COLO668 (cell line): Measurements from ENCODE around the gene CENPL.
"Not testable (repeated sequence)": the region's sequence is repeated elsewhere in the genome, so short reads cannot be mapped to it uniquely, and the experiment has no call there.

Experiments used
- DNase-seq: peaks from one replicate; lab custom pipeline; 2025; ENCODE audit not compliant: unreplicated experiment; lab: John Stamatoyannopoulos, UW

Gene CENPL

DNA sequence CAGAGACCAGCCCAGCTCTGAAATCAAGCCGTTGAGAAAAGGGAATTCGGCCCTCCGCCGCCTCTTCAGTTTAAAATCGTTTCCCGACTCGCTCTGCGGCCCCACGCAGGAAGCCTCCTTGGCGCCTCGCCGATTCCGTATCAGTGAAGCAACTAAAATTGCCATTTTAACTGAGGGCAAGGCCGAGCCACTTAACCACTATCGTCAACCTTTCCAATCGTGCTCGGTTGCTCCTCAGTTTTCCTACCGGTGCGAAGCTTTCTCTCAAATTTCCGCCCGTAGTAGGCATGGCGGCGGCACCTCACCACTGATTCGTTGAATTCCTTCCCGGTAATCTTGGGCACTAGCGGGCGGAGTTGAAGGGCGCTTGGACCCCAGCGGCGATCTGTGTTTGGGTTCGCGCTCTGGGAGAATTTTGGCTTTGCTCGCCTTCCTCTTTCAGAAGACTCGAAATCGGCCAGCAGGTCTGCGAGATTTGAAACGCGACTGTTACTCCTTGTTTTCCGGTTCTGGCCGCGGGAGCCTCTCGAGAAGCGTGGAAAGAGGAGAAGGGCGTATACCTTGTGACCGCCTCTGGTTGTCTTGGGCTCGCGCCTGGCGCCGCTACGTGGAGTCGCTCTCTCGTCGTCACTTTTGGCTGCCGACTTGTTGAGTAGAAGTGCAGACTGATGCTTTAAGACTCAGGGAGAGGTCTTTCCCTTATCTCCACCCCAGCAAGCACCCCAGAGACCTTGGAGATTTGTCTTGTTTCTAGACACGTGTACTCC is at the start of gene CENPL, which contains the start of gene DARS2:
Gene CENPL (minus strand): TSS at position 569 of the 767 bp plus-strand sequence. CDS start 13,584 bp downstream, outside the sequence.
Gene DARS2 (plus strand): TSS at position 359 of the 767 bp plus-strand sequence. CDS start 557 bp downstream, outside the sequence.
- DNase-seq: peak; percentile 96

DNA sequence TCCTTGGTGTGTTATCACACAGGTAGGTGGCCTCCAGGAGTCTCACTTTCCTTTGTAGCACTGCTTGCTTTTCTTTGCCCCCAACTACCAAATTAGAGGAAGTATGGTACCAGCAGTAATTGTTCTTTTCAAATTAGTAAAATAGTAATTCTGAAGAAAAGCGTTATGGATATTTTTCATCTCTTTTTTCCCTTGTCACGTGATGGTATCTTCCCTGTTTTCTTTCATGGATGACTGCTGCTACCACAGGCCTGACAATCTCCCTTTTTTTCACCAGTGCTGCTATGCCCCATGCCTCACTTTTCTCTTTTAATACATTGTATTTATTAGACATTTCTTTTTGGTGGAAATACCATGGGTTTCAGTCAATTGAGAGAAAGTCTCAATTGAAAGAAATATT is 46.8 kb upstream of the CENPL start:
- no peak for DNase-seq

DNA sequence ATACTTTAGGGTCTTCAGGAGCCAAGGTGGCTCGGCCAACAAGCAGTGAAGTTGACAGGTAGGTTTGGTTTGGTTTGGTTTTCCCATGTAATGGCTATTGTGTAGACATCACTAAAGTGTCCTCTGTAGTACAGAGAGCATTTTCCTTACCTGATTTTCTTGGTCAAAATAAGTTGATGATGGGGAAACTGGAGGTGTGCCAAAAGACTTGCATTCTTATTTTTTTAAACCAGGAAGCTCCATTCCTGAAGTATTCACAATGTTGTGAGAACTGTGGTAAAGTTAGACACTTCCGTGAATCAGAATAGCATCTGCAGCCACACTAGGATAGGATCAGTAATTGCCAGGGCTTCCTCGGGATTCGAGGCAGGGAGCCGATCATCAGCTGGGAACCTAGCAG is 46.4 kb upstream of the CENPL start:
- DNase-seq: no peak

- no peak for DNase-seq
Measured at GRCh38 chr1:173870252-173871075, 45.8 kb upstream of the CENPL start.

DNA sequence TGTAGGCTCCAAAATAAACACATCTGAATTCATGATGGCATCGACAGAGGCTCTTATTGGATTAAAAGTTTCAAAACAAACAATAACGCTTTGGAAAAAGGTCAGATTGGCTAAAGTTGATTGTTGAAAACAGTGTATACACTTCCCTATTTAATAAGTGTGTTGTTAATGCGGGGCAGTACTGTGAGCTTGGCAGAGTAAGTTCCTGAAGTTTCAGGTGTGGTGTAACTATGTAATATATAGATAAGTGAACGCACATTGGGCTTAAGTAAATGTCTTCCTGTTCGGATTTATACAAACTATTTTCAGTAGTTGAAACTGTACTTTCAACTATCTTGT is 44.3 kb upstream of the CENPL start:
- no peak for DNase-seq

DNA sequence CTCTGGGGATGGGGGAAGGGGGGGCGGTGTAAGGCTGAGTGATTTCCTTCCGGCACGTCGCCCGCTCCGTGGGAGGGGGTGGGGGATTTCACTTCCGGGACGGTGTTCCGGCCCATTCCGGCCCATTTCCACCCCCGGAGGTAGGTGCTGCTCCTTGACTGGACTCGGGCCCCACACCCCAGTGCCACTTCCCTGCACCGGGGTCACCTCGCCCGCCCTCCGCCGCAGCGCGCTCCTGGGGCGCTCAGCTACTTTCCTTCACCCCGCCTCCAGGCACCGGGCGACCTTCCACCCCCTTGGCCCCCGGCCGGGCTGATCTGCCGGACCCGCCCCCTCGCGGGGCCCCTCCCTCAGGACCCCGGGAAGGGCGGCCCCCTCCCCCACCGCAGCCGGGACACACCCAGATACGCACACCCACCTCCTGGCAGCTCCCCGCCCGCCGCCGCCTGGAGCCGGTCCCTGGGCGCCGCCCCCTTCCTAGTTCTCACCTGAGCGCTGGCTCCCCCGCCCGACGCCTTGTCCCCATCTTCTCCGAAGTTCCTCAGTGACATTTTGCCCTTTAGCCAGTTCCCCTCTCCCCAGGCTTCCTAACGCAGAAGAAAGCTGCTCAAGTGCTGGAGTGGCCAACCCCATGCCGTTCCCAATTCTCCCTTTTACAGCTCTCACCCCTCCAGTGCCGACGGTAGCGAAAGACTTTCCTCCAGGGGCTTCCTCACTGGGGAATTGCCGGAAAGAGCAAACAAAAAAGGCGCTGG is 43.8 kb upstream of the CENPL start, which contains the start of gene ZBTB37:
Gene ZBTB37 (plus strand): TSS at position 115 of the 755 bp plus-strand sequence. CDS start 1,846 bp downstream, outside the sequence.
- DNase-seq: peak; percentile 95

DNA sequence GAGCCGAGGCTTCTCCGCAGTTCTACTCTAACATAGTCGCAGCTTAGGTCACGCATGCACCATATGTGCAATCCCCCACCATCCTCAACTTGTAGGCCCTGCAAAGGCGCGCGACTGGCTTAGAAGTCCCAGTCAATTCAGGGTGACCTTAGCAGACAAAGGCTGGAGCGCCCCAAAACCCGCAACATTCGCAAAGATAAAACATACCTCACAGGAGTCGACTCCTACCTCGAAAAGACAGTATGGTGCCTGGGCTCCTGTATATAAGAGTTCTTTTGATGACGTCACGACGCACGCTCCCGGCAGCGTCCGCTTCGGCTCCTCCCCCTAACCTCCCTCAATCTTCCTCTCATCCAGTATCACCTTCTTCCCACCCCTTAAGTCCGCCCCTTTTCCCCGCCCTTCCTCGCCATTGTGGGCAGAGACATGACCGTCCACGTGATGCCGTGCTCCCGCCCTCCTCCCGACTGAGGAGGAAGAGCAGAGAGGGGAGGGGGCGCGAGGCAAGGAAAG is 43.1 kb upstream of the CENPL start, which contains the start of gene GAS5:
Gene GAS5 (minus strand): TSS at position 237 of the 513 bp plus-strand sequence.
- peak; percentile 99 for DNase-seq

DNA sequence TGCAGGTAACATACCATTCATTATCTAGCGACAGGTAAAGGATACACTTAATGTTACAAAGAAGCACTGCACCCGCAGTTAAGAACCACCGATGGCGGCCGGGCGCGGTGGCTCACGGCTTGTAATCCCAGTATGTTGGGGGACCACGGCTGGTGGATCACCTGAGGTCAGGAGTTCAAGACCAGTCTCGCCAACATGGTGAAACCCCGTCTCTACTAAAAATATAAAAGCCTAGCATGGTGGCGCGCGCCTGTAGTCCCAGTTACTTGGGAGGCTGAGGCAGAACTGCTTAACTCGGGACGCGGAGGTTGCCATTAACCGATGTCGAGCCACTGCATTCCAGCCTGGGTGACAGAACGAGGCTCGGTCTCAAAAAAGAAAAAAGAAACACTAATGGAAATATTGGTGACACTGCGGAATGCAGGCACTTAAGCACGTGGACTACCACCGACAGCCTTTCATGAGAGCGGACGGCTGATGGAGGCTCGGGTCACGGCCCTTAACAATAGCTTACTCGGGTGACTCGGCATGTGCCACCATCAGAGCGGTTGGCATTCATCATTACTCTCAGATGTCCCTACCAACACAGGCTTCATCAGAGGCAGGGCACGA is 42.6 kb upstream of the CENPL start:
- DNase-seq: no peak

DNA sequence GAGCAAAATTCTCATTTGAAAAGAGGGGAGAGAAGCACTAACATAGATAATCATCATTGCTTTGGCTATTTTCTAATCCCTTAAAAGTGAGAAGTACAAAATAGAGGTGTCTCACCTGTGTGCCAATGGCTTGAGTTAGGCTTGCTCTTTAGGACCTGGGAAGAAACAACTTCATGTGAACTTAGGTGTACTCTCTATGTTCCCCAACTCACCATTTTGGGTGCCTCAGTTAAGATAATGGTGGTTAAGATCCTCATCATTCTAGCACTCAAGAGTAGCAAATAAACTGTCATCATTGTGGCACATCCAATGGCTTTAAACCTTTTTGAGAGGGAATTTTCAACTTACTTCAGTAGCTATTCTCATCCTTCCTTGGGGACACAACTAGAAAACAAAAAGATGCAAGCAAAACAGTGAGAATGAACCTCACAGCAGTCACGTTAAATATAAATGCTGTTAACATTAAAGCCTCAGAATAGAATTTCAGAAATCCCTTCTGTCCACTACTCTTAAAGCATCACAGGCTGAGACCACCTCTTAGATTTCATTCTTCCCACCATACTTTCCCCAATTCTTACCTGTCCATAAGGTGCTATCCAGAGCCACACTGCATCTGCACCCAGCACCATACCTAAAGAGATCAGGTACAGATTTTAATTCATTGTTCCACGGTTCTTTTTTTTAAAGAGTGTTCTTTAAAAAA is 41.9 kb upstream of the CENPL start:
- no peak for DNase-seq

DNA sequence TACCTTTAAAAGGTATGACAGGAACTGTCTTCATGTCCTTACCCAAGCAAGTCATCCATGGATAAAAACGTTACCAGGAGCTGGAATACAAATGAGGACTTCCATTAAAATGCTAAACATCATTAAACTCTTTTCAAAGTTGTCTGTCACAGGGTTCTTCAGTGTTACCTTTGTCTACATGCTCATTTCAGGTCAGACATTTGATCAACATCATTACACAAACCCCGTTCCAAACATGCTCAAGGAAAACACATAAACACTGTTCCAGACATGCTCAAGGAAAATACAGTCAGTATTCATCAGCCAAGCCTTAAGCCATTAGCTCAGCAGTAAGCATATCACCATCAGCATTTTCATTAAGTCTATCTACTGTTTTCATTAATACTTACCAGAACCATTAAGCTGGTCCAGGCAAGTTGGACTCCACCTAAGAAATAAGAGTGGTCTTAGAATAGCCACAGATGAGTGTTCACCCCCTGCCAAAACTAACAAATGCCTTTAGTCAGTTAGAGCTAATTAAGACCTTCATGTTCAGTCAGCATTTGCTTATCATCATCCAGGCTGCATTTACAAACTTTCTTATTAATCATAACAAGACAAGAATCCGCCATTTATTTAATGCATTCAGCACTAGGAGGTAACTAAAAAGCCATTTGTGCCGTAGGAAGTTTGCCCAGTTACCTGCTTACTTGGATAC is 40.9 kb upstream of the CENPL start:
- no peak for DNase-seq

DNA sequence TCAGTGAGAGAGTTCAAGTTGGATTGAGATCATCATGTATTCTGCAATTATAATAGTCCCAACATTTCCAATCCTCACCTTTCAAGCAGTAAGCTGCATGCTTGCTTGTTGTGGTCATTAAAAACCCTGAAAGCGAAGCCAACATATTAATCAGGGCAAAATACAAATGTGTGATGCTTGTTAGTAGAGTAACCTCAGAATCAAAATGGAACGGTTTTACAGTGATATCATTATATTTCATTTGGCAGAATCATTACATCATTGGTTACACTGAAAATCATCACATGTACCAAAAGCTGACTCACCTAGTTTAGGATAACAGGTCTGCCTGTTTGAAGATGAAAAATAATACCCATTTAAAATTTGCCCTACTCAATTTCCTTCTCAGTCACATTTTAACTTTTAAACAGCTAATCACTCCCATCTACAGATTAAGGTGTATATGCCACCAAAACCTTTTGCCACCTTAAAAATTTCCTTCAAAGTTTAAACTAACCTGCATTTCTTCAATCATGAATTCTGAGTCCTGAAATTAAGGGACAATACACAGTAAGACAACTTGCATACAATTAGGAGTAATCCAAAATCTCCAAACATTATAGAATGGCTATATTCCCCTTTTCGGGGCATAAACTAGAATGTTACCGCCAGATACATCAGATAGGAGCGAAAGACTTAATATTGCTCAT is 39.6 kb upstream of the CENPL start:
- no peak for DNase-seq

- no peak for DNase-seq
Measured at GRCh38 chr1:173863224-173864161, 38.8 kb upstream of the CENPL start.

DNA sequence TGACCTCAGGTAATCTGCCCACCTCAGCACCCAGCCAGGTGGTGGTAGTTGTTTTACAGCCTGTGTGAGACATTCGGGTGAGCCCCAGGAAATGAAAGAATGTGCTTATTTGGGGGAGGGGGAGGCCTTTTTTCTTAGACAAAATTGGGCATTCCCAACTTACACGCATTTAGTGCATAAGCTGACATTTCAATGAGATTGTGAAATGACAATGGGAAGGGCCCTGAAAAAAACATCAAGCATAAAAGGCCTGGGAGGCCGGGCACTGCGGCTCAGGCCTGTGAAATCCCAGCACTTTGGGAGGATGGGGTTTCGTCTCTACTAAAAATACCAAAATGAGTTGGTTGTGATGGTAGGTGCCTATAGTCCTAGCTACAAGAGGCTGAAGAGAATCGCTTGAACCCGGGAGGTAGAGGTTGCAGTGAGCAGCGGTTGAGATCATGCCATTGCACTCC is 38.1 kb upstream of the CENPL start:
- DNase-seq: no peak

DNA sequence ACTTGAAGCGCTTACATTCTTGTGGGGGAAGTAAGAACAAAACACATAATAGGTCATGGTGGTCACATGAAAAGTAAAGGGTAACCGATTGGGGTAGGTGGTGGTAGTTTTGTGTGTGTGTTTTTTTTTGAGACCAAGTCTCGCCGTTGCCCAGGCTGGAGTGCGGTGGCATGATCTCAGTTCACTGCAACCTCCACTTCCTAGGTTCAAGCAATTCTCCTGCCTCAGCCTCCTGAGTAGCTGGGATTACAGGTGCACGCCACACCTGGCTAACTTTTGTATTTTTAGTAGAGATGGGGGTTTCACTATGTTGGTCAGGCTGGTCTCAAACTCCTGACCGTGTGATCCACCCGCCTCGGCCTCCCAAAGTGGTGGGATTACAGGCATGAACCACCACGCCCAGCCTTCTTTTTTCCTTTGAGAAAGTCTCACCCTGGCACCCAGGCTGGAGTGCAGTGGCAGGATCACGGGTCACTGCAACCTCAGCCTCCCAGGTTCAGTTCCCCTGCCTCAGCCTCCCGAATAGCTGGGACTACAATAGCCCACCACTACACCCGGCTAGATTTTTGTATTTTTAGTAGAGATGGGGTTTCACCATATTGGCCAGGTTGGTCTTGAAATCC is 37.6 kb upstream of the CENPL start:
- DNase-seq: not testable (repeated sequence)

DNA sequence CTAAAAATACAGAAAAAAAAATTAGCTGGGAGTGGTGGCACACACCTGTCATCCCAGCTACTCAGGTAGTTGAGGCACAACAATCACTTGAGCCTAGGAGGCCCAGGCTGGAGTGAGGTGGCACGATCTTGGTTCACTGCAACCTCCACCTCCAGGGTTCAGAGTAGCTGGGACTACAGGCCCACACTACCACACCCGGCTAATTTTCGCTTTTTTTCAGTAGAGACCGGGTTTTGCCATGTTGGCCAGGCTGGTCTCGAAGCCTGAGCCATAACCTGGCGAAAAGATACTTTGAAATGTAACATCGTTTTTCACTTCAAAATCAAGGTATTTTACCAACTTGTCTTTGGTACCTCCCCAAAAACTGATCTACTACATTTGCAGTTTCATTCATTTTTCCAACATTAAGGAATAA is 37.1 kb upstream of the CENPL start:
- no peak for DNase-seq

DNA sequence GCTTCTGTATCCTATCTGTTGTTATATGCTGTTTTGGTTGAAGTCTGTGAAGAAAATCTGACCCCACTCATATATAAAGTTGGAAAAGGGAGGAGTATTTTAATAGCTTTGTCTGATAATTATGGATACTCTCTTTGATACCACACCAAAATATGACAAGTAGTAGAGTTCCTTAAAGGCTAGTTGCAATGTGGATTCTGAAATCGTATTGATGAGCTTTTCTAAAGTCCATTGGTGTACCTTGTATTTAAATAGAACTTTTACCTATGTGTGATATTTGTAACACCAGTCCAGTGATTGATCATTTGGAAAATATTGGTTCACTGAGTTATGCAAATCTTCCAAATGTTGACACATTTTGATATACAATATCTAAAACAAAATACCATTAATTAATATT is 35.4 kb upstream of the CENPL start:
- DNase-seq: no peak

GRCh38 chr1:173859547-173859946 is 34.9 kb upstream of the CENPL start:
- DNase-seq: not testable (repeated sequence)
